ENCODE results near the gene CXCL12.

CXCL12 gene

GRCh38 chr10:44385026-44385695, at the start of gene CXCL12:
TSS of gene CXCL12 (minus strand) at chr10:44385097. CDS start at chr10:44385005, 92 bp downstream.
- no peak within 1 kb of the TSS for H3K27ac ChIP-seq (ENCODE audit: low read depth, low read length)
- peaks cover 36% of the 10 kb centered on the region for H3K27me3 ChIP-seq (ENCODE audit: control insufficient read depth, insufficient read depth, low read length)
- H3K9me3 ChIP-seq (ENCODE audit: control insufficient read depth, insufficient read depth, low read depth, low read length) = no peaks in the 10 kb centered on the region
- H3K4me1 ChIP-seq (ENCODE audit: control insufficient read depth, insufficient read depth, low read length) = peaks cover 49% of the 10 kb centered on the region
- H3K9ac ChIP-seq (ENCODE audit: low read length) = peak within 1 kb of the TSS; percentile 42
- H3K36me3 ChIP-seq (ENCODE audit: control insufficient read depth, insufficient read depth, low read length) = peaks cover 6% of the 10 kb centered on the region
- H3K4me3 ChIP-seq (ENCODE audit: low read depth, low read length) = peak within 1 kb of the TSS; percentile 78

GRCh38 chr10:44427479-44427878, 42.6 kb upstream of the CXCL12 start:
- Histone ChIP-seq H3K9ac (ENCODE audit: low read length) (no peak overlapping the region), H3K27me3 (ENCODE audit: control insufficient read depth, insufficient read depth, low read length) (no peaks in the 10 kb centered on the region), H3K4me1 (ENCODE audit: control insufficient read depth, insufficient read depth, low read length) (no peaks in the 10 kb centered on the region), H3K27ac (ENCODE audit: low read depth, low read length) (no peak overlapping the region), H3K9me3 (ENCODE audit: control insufficient read depth, insufficient read depth, low read depth, low read length) (peaks cover 15% of the 10 kb centered on the region), H3K4me3 (ENCODE audit: low read depth, low read length) (no peak overlapping the region), H3K36me3 (ENCODE audit: control insufficient read depth, insufficient read depth, low read length) (no peaks in the 10 kb centered on the region)

- Histone ChIP-seq H3K9me3 (ENCODE audit: control insufficient read depth, insufficient read depth, low read depth, low read length) (peaks cover 13% of the 10 kb centered on the region), H3K27me3 (ENCODE audit: control insufficient read depth, insufficient read depth, low read length) (no peaks in the 10 kb centered on the region), H3K9ac (ENCODE audit: low read length) (no peak overlapping the region), H3K4me3 (ENCODE audit: low read depth, low read length) (no peak overlapping the region), H3K4me1 (ENCODE audit: control insufficient read depth, insufficient read depth, low read length) (no peaks in the 10 kb centered on the region), H3K27ac (ENCODE audit: low read depth, low read length) (no peak overlapping the region), H3K36me3 (ENCODE audit: control insufficient read depth, insufficient read depth, low read length) (no peaks in the 10 kb centered on the region)
Measured at GRCh38 chr10:44427037-44427436, 42.1 kb upstream of the CXCL12 start.

- Histone ChIP-seq H3K9me3 (ENCODE audit: control insufficient read depth, insufficient read depth, low read depth, low read length) (peaks cover 13% of the 10 kb centered on the region), H3K9ac (ENCODE audit: low read length) (no peak overlapping the region), H3K27ac (ENCODE audit: low read depth, low read length) (no peak overlapping the region), H3K4me3 (ENCODE audit: low read depth, low read length) (no peak overlapping the region), H3K27me3 (ENCODE audit: control insufficient read depth, insufficient read depth, low read length) (no peaks in the 10 kb centered on the region), H3K4me1 (ENCODE audit: control insufficient read depth, insufficient read depth, low read length) (no peaks in the 10 kb centered on the region), H3K36me3 (ENCODE audit: control insufficient read depth, insufficient read depth, low read length) (no peaks in the 10 kb centered on the region)
Measured at GRCh38 chr10:44426247-44427034, 41.5 kb upstream of the CXCL12 start.

GRCh38 chr10:44425466-44425865, 40.6 kb upstream of the CXCL12 start:
- H3K36me3 ChIP-seq (ENCODE audit: control insufficient read depth, insufficient read depth, low read length) = no peaks in the 10 kb centered on the region
- H3K27ac ChIP-seq (ENCODE audit: low read depth, low read length) = no peak overlapping the region
- no peak overlapping the region for H3K4me3 ChIP-seq (ENCODE audit: low read depth, low read length)
- H3K4me1 ChIP-seq (ENCODE audit: control insufficient read depth, insufficient read depth, low read length) = no peaks in the 10 kb centered on the region
- H3K9me3 ChIP-seq (ENCODE audit: control insufficient read depth, insufficient read depth, low read depth, low read length) = peaks cover 9% of the 10 kb centered on the region; the same call in 1 of the 2 replicates
- no peaks in the 10 kb centered on the region for H3K27me3 ChIP-seq (ENCODE audit: control insufficient read depth, insufficient read depth, low read length)
- H3K9ac ChIP-seq (ENCODE audit: low read length) = no peak overlapping the region

GRCh38 chr10:44424957-44425356, 40.1 kb upstream of the CXCL12 start:
- H3K36me3 ChIP-seq (ENCODE audit: control insufficient read depth, insufficient read depth, low read length) = no peaks in the 10 kb centered on the region
- no peak overlapping the region for H3K4me3 ChIP-seq (ENCODE audit: low read depth, low read length)
- no peaks in the 10 kb centered on the region for H3K27me3 ChIP-seq (ENCODE audit: control insufficient read depth, insufficient read depth, low read length)
- no peaks in the 10 kb centered on the region for H3K4me1 ChIP-seq (ENCODE audit: control insufficient read depth, insufficient read depth, low read length)
- H3K9ac ChIP-seq (ENCODE audit: low read length) = no peak overlapping the region
- H3K9me3 ChIP-seq (ENCODE audit: control insufficient read depth, insufficient read depth, low read depth, low read length) = peaks cover 9% of the 10 kb centered on the region; the same call in 1 of the 2 replicates
- H3K27ac ChIP-seq (ENCODE audit: low read depth, low read length) = no peak overlapping the region

- Histone ChIP-seq H3K27me3 (ENCODE audit: control insufficient read depth, insufficient read depth, low read length) (no peaks in the 10 kb centered on the region), H3K4me3 (ENCODE audit: low read depth, low read length) (no peak overlapping the region), H3K9ac (ENCODE audit: low read length) (no peak overlapping the region), H3K4me1 (ENCODE audit: control insufficient read depth, insufficient read depth, low read length) (no peaks in the 10 kb centered on the region), H3K27ac (ENCODE audit: low read depth, low read length) (no peak overlapping the region), H3K9me3 (ENCODE audit: control insufficient read depth, insufficient read depth, low read depth, low read length) (peaks cover 9% of the 10 kb centered on the region; the same call in 1 of the 2 replicates), H3K36me3 (ENCODE audit: control insufficient read depth, insufficient read depth, low read length) (no peaks in the 10 kb centered on the region)
Measured at GRCh38 chr10:44424298-44424697, 39.4 kb upstream of the CXCL12 start.

GRCh38 chr10:44422570-44423101, 37.7 kb upstream of the CXCL12 start:
- Histone ChIP-seq H3K9ac (ENCODE audit: low read length) (no peak overlapping the region), H3K4me1 (ENCODE audit: control insufficient read depth, insufficient read depth, low read length) (no peaks in the 10 kb centered on the region), H3K4me3 (ENCODE audit: low read depth, low read length) (no peak overlapping the region), H3K9me3 (ENCODE audit: control insufficient read depth, insufficient read depth, low read depth, low read length) (peaks cover 5% of the 10 kb centered on the region; the same call in 1 of the 2 replicates), H3K36me3 (ENCODE audit: control insufficient read depth, insufficient read depth, low read length) (no peaks in the 10 kb centered on the region), H3K27me3 (ENCODE audit: control insufficient read depth, insufficient read depth, low read length) (no peaks in the 10 kb centered on the region), H3K27ac (ENCODE audit: low read depth, low read length) (no peak overlapping the region)

- no peak overlapping the region for H3K27ac ChIP-seq (ENCODE audit: low read depth, low read length)
- H3K4me3 ChIP-seq (ENCODE audit: low read depth, low read length) = no peak overlapping the region
- no peaks in the 10 kb centered on the region for H3K4me1 ChIP-seq (ENCODE audit: control insufficient read depth, insufficient read depth, low read length)
- no peaks in the 10 kb centered on the region for H3K27me3 ChIP-seq (ENCODE audit: control insufficient read depth, insufficient read depth, low read length)
- no peak overlapping the region for H3K9ac ChIP-seq (ENCODE audit: low read length)
- H3K9me3 ChIP-seq (ENCODE audit: control insufficient read depth, insufficient read depth, low read depth, low read length) = 0 out of 2 replicates have a peak, but pooled peaks cover 3% of the 10 kb centered on the region
- H3K36me3 ChIP-seq (ENCODE audit: control insufficient read depth, insufficient read depth, low read length) = no peaks in the 10 kb centered on the region
Measured at GRCh38 chr10:44422153-44422552, 37.3 kb upstream of the CXCL12 start.

- Histone ChIP-seq H3K9ac (ENCODE audit: low read length) (no peak overlapping the region), H3K9me3 (ENCODE audit: control insufficient read depth, insufficient read depth, low read depth, low read length) (peaks cover 2% of the 10 kb centered on the region; the same call in 1 of the 2 replicates), H3K4me3 (ENCODE audit: low read depth, low read length) (no peak overlapping the region), H3K36me3 (ENCODE audit: control insufficient read depth, insufficient read depth, low read length) (no peaks in the 10 kb centered on the region), H3K27me3 (ENCODE audit: control insufficient read depth, insufficient read depth, low read length) (no peaks in the 10 kb centered on the region), H3K27ac (ENCODE audit: low read depth, low read length) (no peak overlapping the region), H3K4me1 (ENCODE audit: control insufficient read depth, insufficient read depth, low read length) (no peaks in the 10 kb centered on the region)
Measured at GRCh38 chr10:44419790-44420549, 35.1 kb upstream of the CXCL12 start.

All from HUES6 (cell line).